Measurements from ENCODE around the gene APOBR. TPM values are rescaled to one million over a fixed set of nuclear protein-coding genes. Genes with fewer than 3 reads are reported as not detected.
"Not testable (repeated sequence)": the region's sequence is repeated elsewhere in the genome, so short reads cannot be mapped to it uniquely, and the experiment has no call there.

APOBR gene
- total and polyA plus RNA-seq, 7 experiments from 2014 or later = 0.22 to 28.8 (median 4.5) TPM

GRCh38 chr16:28522792-28523191 lies 28.3 kb downstream of the APOBR start:
- ChIA-PET POLR2A (no interaction called here), CTCF (interaction anchor here (0.6 kb wide), 1 partner anchor 28 kb away, joined by 4 read pairs; no protein-coding TSS in a partner anchor)
- ATAC-seq (no peak), DNase-seq (no peak)
- Histone ChIP-seq H3K9me3 (ENCODE audit: control insufficient read depth in 2 of 3, low read length in 3 of 3) (no peaks in the 10 kb centered on the region), H3K4me3 (ENCODE audit: low read length) (no peak overlapping the region), H3K27ac (ENCODE audit: low read depth, low read length) (no peak overlapping the region), H3K27me3 (ENCODE audit: control insufficient read depth in 2 of 2, insufficient read depth in 2 of 2, low read length in 2 of 2) (no peaks in the 10 kb centered on the region), H3K36me3 (ENCODE audit: control insufficient read depth in 2 of 3, insufficient read depth in 3 of 3, low read length in 3 of 3) (no peaks in the 10 kb centered on the region), H3K4me1 (ENCODE audit: control insufficient read depth in 2 of 2, insufficient read depth in 2 of 2, low read length in 2 of 2) (peaks cover 0 to 6% of the 10 kb centered on the region in 2 donors)
- H3K27me3 Mint-ChIP-seq = no peaks in the 10 kb centered on the region
- H3K36me3 Mint-ChIP-seq = no peaks in the 10 kb centered on the region
- intact Hi-C loops (cut with micrococcal nuclease) = no loop called here
- no peaks in the 10 kb centered on the region for H3K9me3 Mint-ChIP-seq
- H3K4me1 Mint-ChIP-seq = peaks cover 0 to 22% (median 6%) of the 10 kb centered on the region in 7 donors
- H3K4me3 Mint-ChIP-seq = no peak overlapping the region
- H3K27ac Mint-ChIP-seq = peak overlapping the region in 3 of 9 donors; percentile 2 to 3 (median 2)

- no peak overlapping the region for H3K27ac ChIP-seq (ENCODE audit: low read depth, low read length)
- ATAC-seq (peak; percentile 75), DNase-seq (peak in 3 of 9 donors; percentile 6 to 28 (median 21))
- ChIA-PET CTCF (no interaction called here), POLR2A (interaction anchor here (0.6 to 2.7 kb wide), 7 partner anchors 10 to 326 kb away, joined by 3 to 11 read pairs (median 4); partner anchors contain the start of genes APOBR and CLN3)
- H3K9me3 ChIP-seq (ENCODE audit: control insufficient read depth in 2 of 3, low read length in 3 of 3) = no peaks in the 10 kb centered on the region
- Mint-ChIP-seq H3K4me1 (peaks cover 0 to 22% (median 6%) of the 10 kb centered on the region in 7 donors), H3K9me3 (no peaks in the 10 kb centered on the region), H3K36me3 (no peaks in the 10 kb centered on the region), H3K4me3 (no peak overlapping the region), H3K27ac (peak overlapping the region in 5 of 9 donors; percentile 7 to 79 (median 41)), H3K27me3 (no peaks in the 10 kb centered on the region)
- H3K27me3 ChIP-seq (ENCODE audit: control insufficient read depth in 2 of 2, insufficient read depth in 2 of 2, low read length in 2 of 2) = no peaks in the 10 kb centered on the region
- intact Hi-C loops (cut with micrococcal nuclease) = loop anchor here in 1 of 2 donors (1.0 kb wide), 1 partner anchor 10 kb away; no protein-coding TSS in a partner anchor
- no peak overlapping the region for H3K4me3 ChIP-seq (ENCODE audit: low read length)
- H3K4me1 ChIP-seq (ENCODE audit: control insufficient read depth in 2 of 2, insufficient read depth in 2 of 2, low read length in 2 of 2) = peaks cover 0 to 6% of the 10 kb centered on the region in 2 donors
- H3K36me3 ChIP-seq (ENCODE audit: control insufficient read depth in 2 of 3, insufficient read depth in 3 of 3, low read length in 3 of 3) = no peaks in the 10 kb centered on the region
Measured at GRCh38 chr16:28524681-28525171, 30.3 kb downstream of the APOBR start.

- ChIA-PET POLR2A (interaction anchor here (0.7 to 2.7 kb wide), 3 partner anchors 8 to 32 kb away, joined by 4 to 11 read pairs (median 7); partner anchors contain the start of gene APOBR), CTCF (interaction anchor here (0.7 kb wide), 1 partner anchor 244 kb away, joined by 4 read pairs; no protein-coding TSS in a partner anchor)
- Mint-ChIP-seq H3K27me3 (no peaks in the 10 kb centered on the region), H3K4me1 (peaks cover 0 to 11% (median 6%) of the 10 kb centered on the region in 7 donors), H3K4me3 (no peak overlapping the region), H3K27ac (peak overlapping the region in 5 of 9 donors; percentile 9 to 91 (median 34)), H3K36me3 (no peaks in the 10 kb centered on the region), H3K9me3 (no peaks in the 10 kb centered on the region)
- intact Hi-C loops (cut with micrococcal nuclease) = no loop called here
- Histone ChIP-seq H3K36me3 (ENCODE audit: control insufficient read depth in 2 of 3, insufficient read depth in 3 of 3, low read length in 3 of 3) (no peaks in the 10 kb centered on the region), H3K9me3 (ENCODE audit: control insufficient read depth in 2 of 3, low read length in 3 of 3) (no peaks in the 10 kb centered on the region), H3K27ac (ENCODE audit: low read depth, low read length) (no peak overlapping the region), H3K4me1 (ENCODE audit: control insufficient read depth in 2 of 2, insufficient read depth in 2 of 2, low read length in 2 of 2) (peaks cover 0 to 6% of the 10 kb centered on the region in 2 donors), H3K4me3 (ENCODE audit: low read length) (no peak overlapping the region), H3K27me3 (ENCODE audit: control insufficient read depth in 2 of 2, insufficient read depth in 2 of 2, low read length in 2 of 2) (no peaks in the 10 kb centered on the region)
- DNase-seq (no peak), ATAC-seq (no peak)
Measured at GRCh38 chr16:28526201-28527099, 32.0 kb downstream of the APOBR start.

- H3K36me3 ChIP-seq (ENCODE audit: control insufficient read depth in 2 of 3, insufficient read depth in 3 of 3, low read length in 3 of 3); H3K9me3 ChIP-seq (ENCODE audit: control insufficient read depth in 2 of 3, low read length in 3 of 3); H3K36me3 Mint-ChIP-seq; intact Hi-C loops (cut with micrococcal nuclease); H3K27me3 Mint-ChIP-seq; DNase-seq; H3K4me3 Mint-ChIP-seq; H3K27ac Mint-ChIP-seq; H3K9me3 Mint-ChIP-seq; ATAC-seq; H3K27ac ChIP-seq (ENCODE audit: low read depth, low read length); H3K4me3 ChIP-seq (ENCODE audit: low read length); H3K27me3 ChIP-seq (ENCODE audit: control insufficient read depth in 2 of 2, insufficient read depth in 2 of 2, low read length in 2 of 2); H3K4me1 ChIP-seq (ENCODE audit: control insufficient read depth in 2 of 2, insufficient read depth in 2 of 2, low read length in 2 of 2); POLR2A ChIA-PET: not testable (repeated sequence)
- CTCF ChIA-PET = interaction anchor here (0.9 kb wide), 1 partner anchor 27 kb away, joined by 3 read pairs; the partner anchor contains the start of gene SGF29
- H3K4me1 Mint-ChIP-seq = peaks cover 0 to 15% (median 11%) of the 10 kb centered on the region in 7 donors
Measured at GRCh38 chr16:28527100-28527785, 32.8 kb downstream of the APOBR start.

- no peaks in the 10 kb centered on the region for H3K27me3 Mint-ChIP-seq
- H3K4me3 Mint-ChIP-seq = no peak overlapping the region
- ATAC-seq = no peak
- no peak overlapping the region for H3K4me3 ChIP-seq (ENCODE audit: low read length)
- ChIA-PET CTCF (interaction anchor here (0.9 kb wide), 1 partner anchor 26 kb away, joined by 3 read pairs; the partner anchor contains the start of gene SGF29), POLR2A (no interaction called here)
- DNase-seq = no peak
- no peaks in the 10 kb centered on the region for H3K27me3 ChIP-seq (ENCODE audit: control insufficient read depth in 2 of 2, insufficient read depth in 2 of 2, low read length in 2 of 2)
- H3K36me3 Mint-ChIP-seq = no peaks in the 10 kb centered on the region
- no peak overlapping the region for H3K27ac ChIP-seq (ENCODE audit: low read depth, low read length)
- H3K36me3 ChIP-seq (ENCODE audit: control insufficient read depth in 2 of 3, insufficient read depth in 3 of 3, low read length in 3 of 3) = no peaks in the 10 kb centered on the region
- H3K27ac Mint-ChIP-seq = no peak overlapping the region
- peaks cover 0 to 22% (median 14%) of the 10 kb centered on the region in 7 donors for H3K4me1 Mint-ChIP-seq
- H3K9me3 ChIP-seq (ENCODE audit: control insufficient read depth in 2 of 3, low read length in 3 of 3) = no peaks in the 10 kb centered on the region
- H3K9me3 Mint-ChIP-seq = no peaks in the 10 kb centered on the region
- intact Hi-C loops (cut with micrococcal nuclease) = no loop called here
- H3K4me1 ChIP-seq (ENCODE audit: control insufficient read depth in 2 of 2, insufficient read depth in 2 of 2, low read length in 2 of 2) = peaks cover 0 to 6% of the 10 kb centered on the region in 2 donors
Measured at GRCh38 chr16:28527985-28528384, 33.5 kb downstream of the APOBR start.

GRCh38 chr16:28528463-28528867 lies 34.0 kb downstream of the APOBR start:
- POLR2A ChIA-PET = interaction anchor here (1.0 kb wide), 1 partner anchor 35 kb away, joined by 3 read pairs; no protein-coding TSS in a partner anchor
- intact Hi-C loops (cut with micrococcal nuclease) = no loop called here
- no peaks in the 10 kb centered on the region for H3K9me3 Mint-ChIP-seq

More at GRCh38 chr16:28528463-28528867, 34.0 kb downstream of the APOBR start:
- Histone ChIP-seq H3K27me3 (ENCODE audit: control insufficient read depth in 2 of 2, insufficient read depth in 2 of 2, low read length in 2 of 2) (no peaks in the 10 kb centered on the region), H3K27ac (ENCODE audit: low read depth, low read length) (no peak overlapping the region), H3K9me3 (ENCODE audit: control insufficient read depth in 2 of 3, low read length in 3 of 3) (no peaks in the 10 kb centered on the region), H3K4me1 (ENCODE audit: control insufficient read depth in 2 of 2, insufficient read depth in 2 of 2, low read length in 2 of 2) (peaks cover 0 to 6% of the 10 kb centered on the region in 2 donors), H3K36me3 (ENCODE audit: control insufficient read depth in 2 of 3, insufficient read depth in 3 of 3, low read length in 3 of 3) (no peaks in the 10 kb centered on the region), H3K4me3 (ENCODE audit: low read length) (no peak overlapping the region)
- ATAC-seq (no peak), DNase-seq (no peak)
- H3K36me3 Mint-ChIP-seq = peaks cover 0 to under 1% (median 0%) of the 10 kb centered on the region in 5 donors
- CTCF ChIA-PET = interaction anchor here (1.3 kb wide), 1 partner anchor 11 kb away, joined by 3 read pairs; no protein-coding TSS in a partner anchor
- H3K27me3 Mint-ChIP-seq = no peaks in the 10 kb centered on the region
- peaks cover 0 to 27% (median 19%) of the 10 kb centered on the region in 7 donors for H3K4me1 Mint-ChIP-seq
- H3K27ac Mint-ChIP-seq = no peak overlapping the region
- no peak overlapping the region for H3K4me3 Mint-ChIP-seq
